ENCODE measurements around the gene ADAMTS18. TPM values are rescaled to one million over a fixed set of nuclear protein-coding genes. Genes with fewer than 3 reads are reported as not detected.

The ADAMTS18 gene
- polyA plus RNA-seq, 1 donor (not counting 4 experiments of a cell fraction or from before 2014, with no cell fraction given), result not detected

DNA sequence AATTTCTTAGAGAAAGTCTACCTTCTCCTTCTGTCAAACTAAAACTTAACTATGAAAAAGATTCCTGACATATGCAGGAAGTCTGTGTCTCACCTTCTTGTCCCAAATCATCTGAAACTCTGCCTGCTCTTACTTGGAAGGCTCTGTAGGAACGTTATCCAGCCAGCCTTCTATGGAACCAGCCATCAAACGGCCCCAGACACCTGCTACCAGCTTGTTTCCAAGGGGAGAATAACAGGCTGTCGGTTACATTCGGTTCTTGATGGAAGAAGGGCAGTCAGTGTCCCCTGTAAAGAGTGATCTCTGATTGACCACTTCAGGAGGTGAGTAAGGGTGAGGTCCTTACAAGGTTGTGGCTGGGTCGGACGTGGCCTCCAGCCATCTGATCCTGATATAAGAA, 1.7 kb downstream of the ADAMTS18 start:
- Histone ChIP-seq H3K9me1 (ENCODE audit: control insufficient read depth, extremely low read depth, insufficient read depth, low read length) (no peaks in the 10 kb centered on the region), H4K20me1 (ENCODE audit: control insufficient read depth, extremely low read depth, insufficient read depth, low read length) (no peaks in the 10 kb centered on the region), H3K27me3 (ENCODE audit: control insufficient read depth, extremely low read depth, insufficient read depth, low read length) (peaks cover 33% of the 10 kb centered on the region), H3K79me2 (ENCODE audit: control insufficient read depth, insufficient read depth, low read length) (no peaks in the 10 kb centered on the region), H2AFZ (ENCODE audit: control insufficient read depth, low read length) (no peak overlapping the region), H3K9me3 (ENCODE audit: control insufficient read depth, low read depth, low read length) (no peaks in the 10 kb centered on the region), H3K9ac (ENCODE audit: control insufficient read depth, extremely low read depth, insufficient read depth, low read length) (no peak overlapping the region), H3K36me3 (ENCODE audit: control insufficient read depth in 2 of 2, extremely low read depth in 1 of 2, insufficient read depth in 2 of 2, low read length in 2 of 2) (no peaks in the 10 kb centered on the region), H3K4me2 (ENCODE audit: control insufficient read depth, extremely low read depth, insufficient read depth, low read depth, low read length) (no peak overlapping the region), H3K27ac (ENCODE audit: control insufficient read depth, insufficient read depth, low read length) (no peak overlapping the region), H3K4me1 (ENCODE audit: control insufficient read depth, extremely low read depth, insufficient read depth, low read length) (no peaks in the 10 kb centered on the region), H3K4me3 (ENCODE audit: control insufficient read depth in 2 of 3, extremely low read depth in 1 of 3, insufficient read depth in 2 of 3, low read depth in 1 of 3, low read length in 3 of 3) (no peak overlapping the region)
- no peak for DNase-seq (ENCODE audit: low read depth, low spot score)
- no peak for FAIRE-seq
- no peak for TF ChIP-seq EZH2 (IDR thresholded peaks at IDR 0.05; ENCODE audit: low read length)
- TF ChIP-seq, protein P1, sequence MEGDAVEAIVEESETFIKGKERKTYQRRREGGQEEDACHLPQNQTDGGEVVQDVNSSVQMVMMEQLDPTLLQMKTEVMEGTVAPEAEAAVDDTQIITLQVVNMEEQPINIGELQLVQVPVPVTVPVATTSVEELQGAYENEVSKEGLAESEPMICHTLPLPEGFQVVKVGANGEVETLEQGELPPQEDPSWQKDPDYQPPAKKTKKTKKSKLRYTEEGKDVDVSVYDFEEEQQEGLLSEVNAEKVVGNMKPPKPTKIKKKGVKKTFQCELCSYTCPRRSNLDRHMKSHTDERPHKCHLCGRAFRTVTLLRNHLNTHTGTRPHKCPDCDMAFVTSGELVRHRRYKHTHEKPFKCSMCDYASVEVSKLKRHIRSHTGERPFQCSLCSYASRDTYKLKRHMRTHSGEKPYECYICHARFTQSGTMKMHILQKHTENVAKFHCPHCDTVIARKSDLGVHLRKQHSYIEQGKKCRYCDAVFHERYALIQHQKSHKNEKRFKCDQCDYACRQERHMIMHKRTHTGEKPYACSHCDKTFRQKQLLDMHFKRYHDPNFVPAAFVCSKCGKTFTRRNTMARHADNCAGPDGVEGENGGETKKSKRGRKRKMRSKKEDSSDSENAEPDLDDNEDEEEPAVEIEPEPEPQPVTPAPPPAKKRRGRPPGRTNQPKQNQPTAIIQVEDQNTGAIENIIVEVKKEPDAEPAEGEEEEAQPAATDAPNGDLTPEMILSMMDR (optimal IDR thresholded peaks at IDR 0.05 in 1 of 3, IDR thresholded peaks at IDR 0.05 in 1 of 3, conservative IDR thresholded peaks at IDR 0.05 in 1 of 3; ENCODE audit: extremely low read depth in 1 of 3, insufficient read depth in 2 of 3, low read length in 3 of 3), result no peak
- dilution Hi-C loops (cut with MboI; ENCODE audit: extremely low pct_ligation_motif_present, low sequenced_read_pairs), result no loop called here

DNA sequence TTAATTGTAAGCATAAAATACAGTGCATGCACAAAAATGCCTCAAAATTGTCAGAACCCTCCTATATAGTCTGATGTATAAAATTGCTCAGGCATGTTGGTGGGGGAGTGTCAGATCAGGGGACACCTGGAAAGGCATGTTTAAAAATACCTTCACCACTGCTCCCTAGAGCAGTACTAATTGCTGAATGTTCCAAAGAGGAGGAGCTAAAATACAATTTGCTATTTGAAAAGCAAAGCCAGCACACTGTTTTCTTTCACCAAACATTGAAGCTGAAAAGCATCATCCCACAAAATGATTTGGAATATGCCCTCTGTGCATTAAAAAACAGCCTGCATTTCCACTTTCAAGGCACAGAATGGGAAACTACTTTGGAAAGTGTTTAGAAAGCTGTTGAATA, 2.6 kb downstream of the ADAMTS18 start:
- Histone ChIP-seq H3K27me3 (ENCODE audit: control insufficient read depth, extremely low read depth, insufficient read depth, low read length) (peaks cover 33% of the 10 kb centered on the region), H3K27ac (ENCODE audit: control insufficient read depth, insufficient read depth, low read length) (no peak overlapping the region), H3K9ac (ENCODE audit: control insufficient read depth, extremely low read depth, insufficient read depth, low read length) (no peak overlapping the region), H3K79me2 (ENCODE audit: control insufficient read depth, insufficient read depth, low read length) (no peaks in the 10 kb centered on the region), H3K4me2 (ENCODE audit: control insufficient read depth, extremely low read depth, insufficient read depth, low read depth, low read length) (no peak overlapping the region), H3K9me3 (ENCODE audit: control insufficient read depth, low read depth, low read length) (no peaks in the 10 kb centered on the region), H3K4me3 (ENCODE audit: control insufficient read depth in 2 of 3, extremely low read depth in 1 of 3, insufficient read depth in 2 of 3, low read depth in 1 of 3, low read length in 3 of 3) (no peak overlapping the region), H3K4me1 (ENCODE audit: control insufficient read depth, extremely low read depth, insufficient read depth, low read length) (no peaks in the 10 kb centered on the region), H2AFZ (ENCODE audit: control insufficient read depth, low read length) (no peak overlapping the region), H3K36me3 (ENCODE audit: control insufficient read depth in 2 of 2, extremely low read depth in 1 of 2, insufficient read depth in 2 of 2, low read length in 2 of 2) (no peaks in the 10 kb centered on the region), H3K9me1 (ENCODE audit: control insufficient read depth, extremely low read depth, insufficient read depth, low read length) (no peaks in the 10 kb centered on the region), H4K20me1 (ENCODE audit: control insufficient read depth, extremely low read depth, insufficient read depth, low read length) (no peaks in the 10 kb centered on the region)
- FAIRE-seq, result no peak
- TF ChIP-seq EZH2 (IDR thresholded peaks at IDR 0.05; ENCODE audit: low read length), result no peak
- TF ChIP-seq, protein P1 (optimal IDR thresholded peaks at IDR 0.05 in 1 of 3, IDR thresholded peaks at IDR 0.05 in 1 of 3, conservative IDR thresholded peaks at IDR 0.05 in 1 of 3; ENCODE audit: extremely low read depth in 1 of 3, insufficient read depth in 2 of 3, low read length in 3 of 3), result no peak
- no peak for DNase-seq (ENCODE audit: low read depth, low spot score)
- dilution Hi-C loops (cut with MboI; ENCODE audit: extremely low pct_ligation_motif_present, low sequenced_read_pairs), result no loop called here
